ENCODE results near the gene TTC17. TPM values are rescaled to one million over a fixed set of nuclear protein-coding genes. Genes with fewer than 3 reads are reported as not detected.
"Not testable (repeated sequence)": the region's sequence is repeated elsewhere in the genome, so short reads cannot be mapped to it uniquely, and the experiment has no call there.

TTC17 gene
- total RNA-seq, 4 donors from 2014 or later = 46.9 to 130 (median 78.1) TPM

- 90 to 100% methylated on average over 3 of the region's 3 CpGs for WGBS, 2 donors (ENCODE audit: low coverage in 1 of 2)
- Histone ChIP-seq H3K36me3 (peaks cover 8 to 99% of the 10 kb centered on the region in 2 donors), H3K27ac (no peak overlapping the region)
Observed at GRCh38 chr11:43396617-43397016, 37.9 kb downstream of the TTC17 start.

GRCh38 chr11:43397251-43397650, 38.5 kb downstream of the TTC17 start:
- WGBS, 2 donors (ENCODE audit: low coverage in 1 of 2) = 72 to 78% methylated on average over 2 to 3 of the region's 3 CpGs
- Histone ChIP-seq H3K4me1 (peaks cover 0 to 1% (median 0%) of the 10 kb centered on the region in 3 donors), H3K4me3 (no peak overlapping the region), H3K36me3 (peaks cover 8 to 99% of the 10 kb centered on the region in 2 donors), H3K9me3 (no peaks in the 10 kb centered on the region), H3K27me3 (no peaks in the 10 kb centered on the region), H3K27ac (no peak overlapping the region)
- no peak for ATAC-seq
- TF ChIP-seq EP300 (IDR thresholded peaks at IDR 0.05) (no peak), POLR2AphosphoS5 (IDR thresholded peaks at IDR 0.05) (no peak), CTCF (IDR thresholded peaks at IDR 0.05) (no peak), POLR2A (IDR thresholded peaks at IDR 0.05) (no peak)

More at GRCh38 chr11:43396617-43397016, 37.9 kb downstream of the TTC17 start:
- TF ChIP-seq EP300 (IDR thresholded peaks at IDR 0.05) = no peak
- no peak for TF ChIP-seq POLR2AphosphoS5 (IDR thresholded peaks at IDR 0.05)
- TF ChIP-seq CTCF (IDR thresholded peaks at IDR 0.05) = no peak
- no peak for TF ChIP-seq POLR2A (IDR thresholded peaks at IDR 0.05)
- no peaks in the 10 kb centered on the region for H3K27me3 ChIP-seq
- H3K4me3 ChIP-seq = no peak overlapping the region
- H3K4me1 ChIP-seq = peaks cover 0 to 8% (median 0%) of the 10 kb centered on the region in 3 donors
- no peaks in the 10 kb centered on the region for H3K9me3 ChIP-seq
- ATAC-seq = no peak

GRCh38 chr11:43399983-43400630, 41.4 kb downstream of the TTC17 start:
- no peaks in the 10 kb centered on the region for H3K27me3 ChIP-seq
- TF ChIP-seq POLR2A (IDR thresholded peaks at IDR 0.05) (no peak), EP300 (IDR thresholded peaks at IDR 0.05) (no peak), POLR2AphosphoS5 (IDR thresholded peaks at IDR 0.05) (no peak), CTCF (IDR thresholded peaks at IDR 0.05) (no peak)
- WGBS, 2 donors (ENCODE audit: low coverage in 1 of 2) = 95 to 100% methylated on average over 2 of the region's 2 CpGs
- H3K27ac ChIP-seq = no peak overlapping the region
- no peak for ATAC-seq
- H3K9me3 ChIP-seq = no peaks in the 10 kb centered on the region
- H3K36me3 ChIP-seq = peaks cover 8 to 99% of the 10 kb centered on the region in 2 donors
- H3K4me1 ChIP-seq = no peaks in the 10 kb centered on the region
- no peak overlapping the region for H3K4me3 ChIP-seq

GRCh38 chr11:43401252-43401651, 42.5 kb downstream of the TTC17 start:
- Histone ChIP-seq H3K27me3 (no peaks in the 10 kb centered on the region), H3K4me1 (no peaks in the 10 kb centered on the region), H3K27ac (no peak overlapping the region), H3K9me3 (no peaks in the 10 kb centered on the region), H3K36me3 (peaks cover 8 to 100% of the 10 kb centered on the region in 2 donors), H3K4me3 (no peak overlapping the region)
- TF ChIP-seq POLR2A (IDR thresholded peaks at IDR 0.05) (no peak), EP300 (IDR thresholded peaks at IDR 0.05) (no peak), CTCF (IDR thresholded peaks at IDR 0.05) (no peak), POLR2AphosphoS5 (IDR thresholded peaks at IDR 0.05) (no peak)
- no peak for ATAC-seq
- WGBS, 2 donors (ENCODE audit: low coverage in 1 of 2) = 84 to 88% methylated on average over 3 to 6 of the region's 6 CpGs

- 89 to 90% methylated on average over 2 to 4 of the region's 4 CpGs for WGBS, 2 donors (ENCODE audit: low coverage in 1 of 2)
- not testable (repeated sequence) for H3K4me3 ChIP-seq, H3K9me3 ChIP-seq, H3K27me3 ChIP-seq, ATAC-seq, H3K27ac ChIP-seq, H3K4me1 ChIP-seq
- H3K36me3 ChIP-seq = peaks cover 8 to 100% of the 10 kb centered on the region in 2 donors
Observed at GRCh38 chr11:43401811-43402210, 43.1 kb downstream of the TTC17 start.
